Head of caudate nucleus (tissue), 42 donors: Measurements from ENCODE around the gene DPYD.
"Not testable (repeated sequence)": the region's sequence is repeated elsewhere in the genome, so short reads cannot be mapped to it uniquely, and the experiment has no call there.

Source experiments
- DNase-seq, 42 donors: peaks; one replicate each; pipeline versions ENCODE4 v3.0.0 to v3.0.0-alpha.2; 2020 to 2021; ENCODE audit warnings: mixed read lengths in 7 of 42
- intact Hi-C: fragments of 100-400 bp; cut with DNase I; formaldehyde crosslinking; loops from one replicate; pipeline ENCODE4 v1.15.0; 2022

DPYD gene

GRCh38 chr1:97243973-97244560 lies 676.8 kb downstream of the DPYD start:
- DNase-seq, result no peak
- intact Hi-C loops, result no loop called here

- DNase-seq, result no peak
- intact Hi-C loops, result no loop called here
Observed at GRCh38 chr1:97238816-97239215, 682.0 kb downstream of the DPYD start.

GRCh38 chr1:97231354-97231753 lies 689.5 kb downstream of the DPYD start:
- DNase-seq, intact Hi-C loops: not testable (repeated sequence)

- DNase-seq, result no peak
- intact Hi-C loops, result no loop called here
Observed at GRCh38 chr1:97212671-97213070, 708.2 kb downstream of the DPYD start.

- intact Hi-C loops, result no loop called here
- DNase-seq, result no peak
Observed at GRCh38 chr1:97210307-97210706, 710.5 kb downstream of the DPYD start.

GRCh38 chr1:97209381-97209957 lies 711.4 kb downstream of the DPYD start:
- DNase-seq, result no peak
- intact Hi-C loops, result no loop called here

GRCh38 chr1:97207868-97208267 lies 713.0 kb downstream of the DPYD start:
- DNase-seq, result peak in 5 of 42 donors; percentile 16 to 49 (median 19)
- intact Hi-C loops, result no loop called here

GRCh38 chr1:97204468-97204867 lies 716.4 kb downstream of the DPYD start:
- no peak for DNase-seq
- intact Hi-C loops, result no loop called here

- DNase-seq, result peak in 11 of 42 donors; percentile 1 to 48 (median 15)
- intact Hi-C loops, result no loop called here
Observed at GRCh38 chr1:97202481-97203380, 718.1 kb downstream of the DPYD start.

GRCh38 chr1:97201641-97202040 lies 719.2 kb downstream of the DPYD start:
- intact Hi-C loops, result no loop called here
- no peak for DNase-seq

- intact Hi-C loops, result no loop called here
- peak in 1 of 42 donors; percentile 5 for DNase-seq
Observed at GRCh38 chr1:97200595-97200994, 720.2 kb downstream of the DPYD start.

GRCh38 chr1:97196825-97197516 lies 723.9 kb downstream of the DPYD start:
- intact Hi-C loops, result no loop called here
- DNase-seq, result no peak

GRCh38 chr1:97192872-97193572 lies 727.8 kb downstream of the DPYD start:
- intact Hi-C loops, result no loop called here
- DNase-seq, result no peak

GRCh38 chr1:97190326-97190725 lies 730.5 kb downstream of the DPYD start:
- DNase-seq, result no peak
- intact Hi-C loops, result no loop called here

GRCh38 chr1:97186381-97186780 lies 734.5 kb downstream of the DPYD start:
- DNase-seq, result no peak
- intact Hi-C loops, result no loop called here

GRCh38 chr1:97174039-97174704 lies 746.7 kb downstream of the DPYD start:
- intact Hi-C loops, result no loop called here
- no peak for DNase-seq

- peak in 1 of 42 donors; percentile 54 for DNase-seq
- intact Hi-C loops, result no loop called here
Observed at GRCh38 chr1:97170300-97170699, 750.5 kb downstream of the DPYD start.

GRCh38 chr1:97168056-97168455 lies 752.8 kb downstream of the DPYD start:
- DNase-seq, result no peak
- intact Hi-C loops, result no loop called here

- intact Hi-C loops, result no loop called here
- DNase-seq, result no peak
Observed at GRCh38 chr1:97167246-97167645, 753.6 kb downstream of the DPYD start.
